Measurements from ENCODE around the gene FAF2.
"Not testable (repeated sequence)": the region's sequence is repeated elsewhere in the genome, so short reads cannot be mapped to it uniquely, and the experiment has no call there.

FAF2 gene, protein sequence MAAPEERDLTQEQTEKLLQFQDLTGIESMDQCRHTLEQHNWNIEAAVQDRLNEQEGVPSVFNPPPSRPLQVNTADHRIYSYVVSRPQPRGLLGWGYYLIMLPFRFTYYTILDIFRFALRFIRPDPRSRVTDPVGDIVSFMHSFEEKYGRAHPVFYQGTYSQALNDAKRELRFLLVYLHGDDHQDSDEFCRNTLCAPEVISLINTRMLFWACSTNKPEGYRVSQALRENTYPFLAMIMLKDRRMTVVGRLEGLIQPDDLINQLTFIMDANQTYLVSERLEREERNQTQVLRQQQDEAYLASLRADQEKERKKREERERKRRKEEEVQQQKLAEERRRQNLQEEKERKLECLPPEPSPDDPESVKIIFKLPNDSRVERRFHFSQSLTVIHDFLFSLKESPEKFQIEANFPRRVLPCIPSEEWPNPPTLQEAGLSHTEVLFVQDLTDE

DNA sequence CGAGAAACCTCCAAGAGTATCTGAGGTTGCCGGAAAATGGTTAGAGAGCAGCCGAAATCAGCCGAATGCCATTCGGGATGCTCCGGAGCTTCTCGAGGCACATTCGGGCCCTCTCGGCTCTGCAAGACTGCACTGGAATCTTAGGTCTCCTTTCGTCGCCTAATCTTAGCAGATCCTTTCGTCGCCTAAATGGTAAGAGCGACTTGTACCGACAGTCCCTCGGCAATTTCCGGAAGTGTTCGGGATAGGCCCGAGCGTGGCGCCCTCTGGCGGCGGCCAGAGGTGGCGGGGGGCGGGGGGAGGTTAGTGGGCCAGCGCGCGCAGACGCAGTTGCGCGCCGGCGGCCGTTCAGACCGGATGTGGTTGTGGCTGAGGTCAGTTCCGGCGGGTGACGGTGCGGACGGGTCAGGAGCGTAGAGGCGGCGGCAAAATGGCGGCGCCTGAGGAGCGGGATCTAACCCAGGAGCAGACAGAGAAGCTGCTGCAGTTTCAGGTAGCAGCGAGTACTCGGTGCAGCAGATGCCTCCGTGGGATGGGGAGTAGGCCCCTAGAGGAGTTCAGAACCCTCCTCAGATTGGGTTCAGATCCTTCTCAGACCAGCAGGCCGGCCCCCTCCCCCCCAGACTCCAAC is at the start of gene FAF2:
FAF2 (plus strand) TSS at position 408 of the 631 bp plus-strand sequence; CDS start at position 431, 23 bp downstream.
- Mint-ChIP-seq H3K4me1 (ENCODE audit: low read depth) (peaks cover 24% of the 10 kb centered on the region), H3K27ac (peak within 1 kb of the TSS; percentile 97), H3K36me3 (ENCODE audit: low read depth) (peaks cover 9% of the 10 kb centered on the region), H3K4me3 (peak within 1 kb of the TSS; percentile 100), H3K27me3 (ENCODE audit: low read depth) (peaks cover 4% of the 10 kb centered on the region), H3K9me3 (no peaks in the 10 kb centered on the region)

DNA sequence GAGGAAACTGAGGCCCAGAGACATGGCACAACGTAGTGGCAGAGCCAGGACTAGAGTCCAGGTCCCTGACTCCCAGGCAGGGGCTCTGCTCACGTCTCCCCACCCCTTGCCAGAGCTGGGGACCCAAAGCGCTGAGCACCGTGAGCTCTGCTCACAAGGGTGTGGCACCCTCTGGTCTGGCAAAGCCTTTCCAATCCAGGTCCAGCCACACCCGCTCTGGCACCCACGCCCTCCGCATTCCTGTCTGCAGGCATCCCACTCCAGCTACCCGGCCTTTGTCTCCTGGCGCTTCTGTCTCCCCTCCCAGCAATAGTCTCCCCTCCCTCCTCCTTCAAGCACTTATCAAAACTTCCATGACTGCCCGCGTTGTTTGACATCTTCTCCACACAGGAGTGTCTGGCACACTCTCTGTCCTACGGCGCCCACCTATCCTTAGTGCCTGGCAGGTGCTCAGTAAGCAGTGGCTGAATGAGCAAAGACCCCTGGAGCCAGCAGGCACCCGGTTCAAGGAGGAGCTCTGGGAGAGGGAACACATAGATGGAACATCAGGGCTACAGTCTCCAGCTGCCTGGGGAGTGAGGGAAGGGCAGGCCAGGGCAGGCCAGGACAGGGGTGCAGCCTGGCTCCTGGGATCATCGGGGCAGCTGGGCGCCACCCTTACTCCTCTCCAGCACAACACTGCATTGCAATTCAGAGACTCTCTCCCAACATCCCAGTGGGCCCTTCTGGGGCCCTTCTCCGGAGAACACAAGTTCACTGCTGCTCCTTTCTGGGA is 47.6 kb upstream of the FAF2 start:
- H3K27me3 Mint-ChIP-seq (ENCODE audit: low read depth): no peaks in the 10 kb centered on the region
- H3K27ac Mint-ChIP-seq: no peak overlapping the region
- peaks cover 2% of the 10 kb centered on the region for H3K4me1 Mint-ChIP-seq (ENCODE audit: low read depth)
- peaks cover 11% of the 10 kb centered on the region for H3K36me3 Mint-ChIP-seq (ENCODE audit: low read depth)
- H3K9me3 Mint-ChIP-seq: no peaks in the 10 kb centered on the region
- H3K4me3 Mint-ChIP-seq: no peak overlapping the region

DNA sequence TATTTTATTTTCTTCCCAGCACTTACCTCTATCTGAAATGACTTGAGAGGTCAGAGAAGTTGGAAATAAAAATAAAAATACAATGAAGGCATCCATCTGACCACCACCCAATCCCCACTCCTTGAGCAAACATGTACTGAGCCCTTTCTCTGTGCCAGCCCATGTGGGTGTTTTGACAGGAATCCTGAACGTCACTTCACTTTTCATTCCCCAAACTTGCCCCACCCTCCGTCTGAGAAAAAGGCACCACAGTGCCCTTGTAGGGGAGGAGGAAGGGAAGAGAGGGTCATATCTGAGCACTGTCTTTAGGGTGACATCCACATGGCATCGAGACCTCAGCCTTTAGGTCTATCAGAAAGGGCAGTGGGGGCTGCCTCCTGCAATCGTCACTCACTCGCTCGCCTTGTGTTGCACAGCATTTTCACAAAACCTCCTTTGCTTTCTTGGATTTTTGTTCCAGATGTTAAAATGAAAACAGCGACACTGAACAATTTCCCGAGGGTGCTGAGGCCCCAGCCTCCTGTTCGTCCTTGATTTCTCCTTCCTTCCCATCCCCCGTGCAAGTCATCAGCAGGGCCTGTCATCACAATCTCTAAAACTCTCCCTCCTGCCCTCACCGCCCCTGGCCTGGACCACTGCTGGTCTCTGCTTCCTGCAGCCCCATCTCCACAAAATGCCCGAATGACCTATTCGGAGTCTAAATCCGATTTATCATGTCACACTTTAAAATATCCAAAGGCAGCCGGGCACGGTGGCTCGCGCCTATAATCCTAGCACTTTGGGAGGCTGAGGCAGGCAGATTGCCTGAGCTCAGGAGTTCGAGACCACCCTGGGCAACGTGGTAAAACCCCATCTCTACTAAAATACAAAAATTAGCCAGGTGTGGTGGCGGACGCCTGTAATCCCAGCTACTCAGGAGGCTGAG is 46.6 kb upstream of the FAF2 start:
- Mint-ChIP-seq H3K4me1 (ENCODE audit: low read depth) (peaks cover 2% of the 10 kb centered on the region), H3K27ac (no peak overlapping the region), H3K9me3 (no peaks in the 10 kb centered on the region), H3K4me3 (no peak overlapping the region), H3K27me3 (ENCODE audit: low read depth) (no peaks in the 10 kb centered on the region), H3K36me3 (ENCODE audit: low read depth) (peaks cover 14% of the 10 kb centered on the region)

DNA sequence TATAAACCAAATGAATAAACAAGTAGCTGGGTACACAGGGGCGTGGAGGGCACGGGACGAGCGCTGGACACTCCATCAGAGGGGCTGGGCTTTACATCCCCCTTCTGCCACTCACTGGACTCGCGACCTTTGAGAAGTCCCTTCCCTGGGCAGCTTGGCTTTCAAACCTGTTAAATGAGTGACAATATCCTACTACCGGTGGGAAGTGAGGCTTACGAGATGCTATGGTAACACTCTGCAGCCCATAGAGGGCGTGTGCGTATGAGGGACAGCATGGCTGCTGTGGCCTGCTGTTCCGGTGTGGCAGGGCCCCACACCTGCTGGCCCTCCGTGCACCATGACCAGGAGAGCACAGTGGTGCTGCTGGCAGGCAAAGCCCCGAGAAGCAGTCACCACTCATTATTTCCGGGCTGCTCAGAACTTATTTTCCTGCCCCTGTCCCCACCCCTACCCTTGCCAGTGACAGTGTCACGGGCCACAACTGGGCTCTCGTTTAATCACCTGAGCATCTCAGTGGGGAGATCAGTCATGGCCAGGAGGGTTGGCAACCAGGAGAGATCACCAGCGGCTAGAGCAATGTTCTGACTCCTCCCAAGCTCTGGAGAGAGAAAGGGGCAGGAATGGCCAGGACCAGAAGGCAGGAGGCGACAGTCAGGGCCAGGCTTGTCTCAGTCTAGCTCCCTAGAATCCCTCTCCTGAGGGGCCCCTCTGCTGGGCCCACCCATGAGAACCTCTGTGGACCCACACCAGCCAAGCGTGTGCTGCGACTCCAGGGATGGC is 42.3 kb upstream of the FAF2 start:
- H3K27me3 Mint-ChIP-seq (ENCODE audit: low read depth): no peaks in the 10 kb centered on the region
- peaks cover 10% of the 10 kb centered on the region for H3K36me3 Mint-ChIP-seq (ENCODE audit: low read depth)
- peaks cover 2% of the 10 kb centered on the region for H3K4me1 Mint-ChIP-seq (ENCODE audit: low read depth)
- H3K27ac Mint-ChIP-seq: no peak overlapping the region
- H3K9me3 Mint-ChIP-seq: no peaks in the 10 kb centered on the region
- H3K4me3 Mint-ChIP-seq: no peak overlapping the region

DNA sequence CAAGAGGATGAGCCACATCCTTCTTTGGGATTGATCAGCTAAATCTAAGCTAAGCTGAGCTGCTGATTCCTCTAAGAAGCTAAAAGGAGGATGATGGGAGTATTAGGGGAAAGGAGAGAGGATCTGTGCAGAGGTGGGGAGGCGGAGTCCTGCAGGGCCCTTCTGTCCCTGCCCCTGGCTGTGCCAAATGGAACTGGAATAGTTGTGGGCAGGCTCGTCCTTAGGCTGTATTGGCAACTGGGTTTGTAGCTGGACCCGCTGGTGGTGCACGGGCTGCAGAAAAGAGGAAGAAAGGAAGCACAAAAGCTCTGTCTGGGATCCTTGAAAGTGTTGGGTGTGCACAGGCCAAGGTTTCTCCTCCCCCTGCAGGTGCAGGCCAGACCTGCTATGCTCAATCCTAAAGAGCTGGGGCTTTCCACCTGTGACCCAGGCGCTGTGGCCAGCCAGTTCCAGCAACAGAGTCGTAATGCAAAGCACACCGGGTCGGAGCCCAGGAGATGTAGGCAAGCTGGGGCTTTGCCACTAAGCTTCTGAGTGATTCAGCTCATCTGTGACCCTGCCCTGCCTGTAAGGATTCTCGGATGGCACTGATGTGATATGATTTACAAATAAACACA is 41.6 kb upstream of the FAF2 start:
- Mint-ChIP-seq H3K4me1 (ENCODE audit: low read depth) (peaks cover 8% of the 10 kb centered on the region), H3K9me3 (no peaks in the 10 kb centered on the region), H3K4me3 (no peak overlapping the region), H3K36me3 (ENCODE audit: low read depth) (peaks cover 11% of the 10 kb centered on the region), H3K27me3 (ENCODE audit: low read depth) (no peaks in the 10 kb centered on the region), H3K27ac (no peak overlapping the region)

DNA sequence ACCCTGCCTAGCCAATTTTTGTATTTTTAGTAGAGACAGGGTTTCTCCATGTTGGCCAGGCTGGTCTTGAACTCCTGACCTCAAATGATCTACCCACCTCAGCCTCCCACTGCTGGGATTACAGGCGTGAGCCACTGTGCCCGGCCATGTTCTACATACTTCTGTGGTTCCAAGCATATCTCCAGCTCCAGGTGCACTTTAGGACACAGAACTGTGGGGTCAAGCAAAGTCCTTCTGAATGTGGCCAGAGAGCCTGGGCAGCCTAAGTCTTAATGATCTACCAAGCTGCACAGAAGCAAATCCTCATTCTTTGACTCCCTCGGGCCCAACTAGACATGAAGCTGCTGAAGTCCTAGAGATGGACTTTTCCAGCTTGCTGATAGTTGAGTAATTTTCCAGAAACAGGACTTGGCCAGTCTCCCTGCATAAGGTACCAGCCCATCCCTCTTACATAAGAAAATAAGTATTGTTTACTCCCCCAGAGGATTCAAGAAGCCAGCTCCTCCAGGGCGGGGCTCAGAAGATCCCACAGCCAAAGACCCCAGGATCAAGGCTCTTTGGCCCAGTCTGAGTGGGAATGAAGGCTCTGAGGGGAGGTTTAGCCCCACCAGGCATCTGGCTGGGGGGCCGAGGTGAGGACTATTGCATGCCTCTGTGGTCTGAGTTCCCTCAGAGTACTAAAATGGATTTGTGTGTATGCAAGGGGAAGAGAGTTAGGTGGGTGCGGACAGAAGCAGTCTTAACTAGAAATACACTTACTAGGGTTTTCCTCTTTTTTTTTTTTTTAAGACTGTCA is 40.5 kb upstream of the FAF2 start:
- H3K4me1 Mint-ChIP-seq (ENCODE audit: low read depth): peaks cover 7% of the 10 kb centered on the region
- H3K27me3 Mint-ChIP-seq (ENCODE audit: low read depth): no peaks in the 10 kb centered on the region
- H3K4me3 Mint-ChIP-seq: no peak overlapping the region
- H3K36me3 Mint-ChIP-seq (ENCODE audit: low read depth): peaks cover 14% of the 10 kb centered on the region
- no peak overlapping the region for H3K27ac Mint-ChIP-seq
- no peaks in the 10 kb centered on the region for H3K9me3 Mint-ChIP-seq

DNA sequence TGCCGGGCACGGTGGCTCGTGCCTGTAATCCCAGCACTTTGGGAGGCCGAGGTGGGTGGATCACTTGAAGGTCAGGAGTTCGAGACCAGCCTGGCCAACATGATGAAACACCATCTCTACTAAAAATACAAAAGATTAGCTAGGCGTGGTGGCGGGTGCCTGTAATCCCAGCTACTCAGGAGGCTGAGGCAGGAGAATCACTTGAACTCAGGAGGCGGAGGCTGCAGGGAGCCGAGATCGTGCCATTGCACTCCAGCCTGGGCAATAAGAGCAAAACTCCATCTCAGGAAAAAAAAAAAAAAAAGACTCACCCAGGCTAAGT is 40.0 kb upstream of the FAF2 start:
- peaks cover 11% of the 10 kb centered on the region for H3K4me1 Mint-ChIP-seq (ENCODE audit: low read depth)
- H3K27me3 Mint-ChIP-seq (ENCODE audit: low read depth); H3K4me3 Mint-ChIP-seq; H3K9me3 Mint-ChIP-seq; H3K27ac Mint-ChIP-seq: not testable (repeated sequence)
- peaks cover 14% of the 10 kb centered on the region for H3K36me3 Mint-ChIP-seq (ENCODE audit: low read depth)

DNA sequence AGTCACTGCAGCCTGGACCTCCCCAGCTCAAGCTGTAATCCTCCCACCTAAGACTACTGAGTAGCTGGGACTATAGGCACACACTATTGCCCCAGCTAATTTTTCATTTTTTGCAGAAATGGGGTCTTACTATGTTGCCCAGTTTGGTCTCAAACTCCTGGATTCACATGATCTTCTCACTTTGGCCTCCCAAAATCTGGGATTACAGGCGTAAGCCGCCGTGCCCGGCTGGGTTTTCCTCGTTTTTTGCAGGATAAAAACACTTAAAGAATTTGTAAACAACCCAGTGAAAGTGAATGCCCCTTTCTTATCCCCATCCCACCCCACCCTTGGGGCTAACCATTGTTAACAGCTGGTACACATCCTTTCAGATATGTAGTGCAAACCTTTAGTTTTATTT is 39.6 kb upstream of the FAF2 start:
- Mint-ChIP-seq H3K4me1 (ENCODE audit: low read depth) (peaks cover 12% of the 10 kb centered on the region), H3K9me3 (no peaks in the 10 kb centered on the region), H3K27ac (no peak overlapping the region), H3K36me3 (ENCODE audit: low read depth) (peaks cover 14% of the 10 kb centered on the region), H3K27me3 (ENCODE audit: low read depth) (no peaks in the 10 kb centered on the region), H3K4me3 (no peak overlapping the region)

DNA sequence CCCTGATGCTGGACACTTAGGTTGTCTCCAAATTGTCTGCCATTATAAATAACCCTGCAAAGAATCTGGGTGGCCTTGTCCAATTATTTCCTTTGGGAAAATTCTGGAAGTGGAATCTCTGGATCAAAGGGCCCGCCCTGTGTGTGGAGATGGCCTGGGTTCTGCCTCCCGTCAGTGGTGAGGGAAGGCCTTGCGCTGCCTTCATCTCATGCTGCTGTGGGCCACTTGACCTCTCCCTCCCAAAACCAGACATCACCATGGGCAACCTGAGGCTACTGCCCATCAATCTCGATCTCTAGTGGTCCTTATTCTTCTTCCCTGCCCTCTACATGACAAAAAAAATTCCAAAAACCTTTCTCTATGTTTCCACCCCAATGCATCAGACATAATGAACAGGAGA is 38.4 kb upstream of the FAF2 start:
- no peak overlapping the region for H3K27ac Mint-ChIP-seq
- H3K9me3 Mint-ChIP-seq: no peaks in the 10 kb centered on the region

DNA sequence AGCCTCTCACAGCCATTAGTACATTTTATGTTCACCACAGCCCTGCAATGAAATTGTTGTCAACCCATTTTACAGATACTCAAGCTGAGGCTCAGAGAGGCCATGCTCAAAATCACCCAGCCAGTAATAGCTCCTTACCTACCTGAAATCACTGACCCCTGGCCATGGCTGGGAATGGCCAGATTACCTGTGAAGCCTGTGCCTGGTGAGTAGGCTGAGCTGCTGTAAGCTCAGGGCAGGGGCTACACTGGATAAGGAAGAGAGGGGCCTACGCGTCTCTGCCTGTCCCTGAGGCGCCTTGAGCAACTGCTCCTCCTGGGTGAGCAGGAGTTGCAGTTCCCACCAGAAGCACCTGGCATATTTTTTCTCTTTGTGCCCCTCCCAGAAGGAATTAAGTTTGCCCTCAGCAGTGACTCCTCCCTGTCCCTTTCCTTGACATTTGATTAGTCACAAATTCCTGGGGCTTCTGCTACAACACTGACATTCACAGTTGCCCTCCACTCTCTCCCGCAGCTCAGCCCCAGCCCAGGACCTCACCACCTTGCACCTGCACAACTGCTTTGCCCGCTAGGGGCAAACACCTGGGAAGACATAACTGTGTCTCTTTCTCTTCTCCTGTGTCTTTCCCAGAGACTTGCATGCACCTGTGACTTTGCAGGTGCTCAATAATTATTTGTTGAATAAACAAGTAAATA is 37.6 kb upstream of the FAF2 start:
- Mint-ChIP-seq H3K9me3 (no peaks in the 10 kb centered on the region), H3K4me3 (no peak overlapping the region), H3K36me3 (ENCODE audit: low read depth) (peaks cover 14% of the 10 kb centered on the region), H3K27me3 (ENCODE audit: low read depth) (no peaks in the 10 kb centered on the region), H3K4me1 (ENCODE audit: low read depth) (peaks cover 29% of the 10 kb centered on the region), H3K27ac (no peak overlapping the region)

More for the DNA sequence above, 38.4 kb upstream of the FAF2 start:
- peaks cover 21% of the 10 kb centered on the region for H3K4me1 Mint-ChIP-seq (ENCODE audit: low read depth)
- H3K4me3 Mint-ChIP-seq: no peak overlapping the region
- no peaks in the 10 kb centered on the region for H3K27me3 Mint-ChIP-seq (ENCODE audit: low read depth)
- peaks cover 14% of the 10 kb centered on the region for H3K36me3 Mint-ChIP-seq (ENCODE audit: low read depth)

DNA sequence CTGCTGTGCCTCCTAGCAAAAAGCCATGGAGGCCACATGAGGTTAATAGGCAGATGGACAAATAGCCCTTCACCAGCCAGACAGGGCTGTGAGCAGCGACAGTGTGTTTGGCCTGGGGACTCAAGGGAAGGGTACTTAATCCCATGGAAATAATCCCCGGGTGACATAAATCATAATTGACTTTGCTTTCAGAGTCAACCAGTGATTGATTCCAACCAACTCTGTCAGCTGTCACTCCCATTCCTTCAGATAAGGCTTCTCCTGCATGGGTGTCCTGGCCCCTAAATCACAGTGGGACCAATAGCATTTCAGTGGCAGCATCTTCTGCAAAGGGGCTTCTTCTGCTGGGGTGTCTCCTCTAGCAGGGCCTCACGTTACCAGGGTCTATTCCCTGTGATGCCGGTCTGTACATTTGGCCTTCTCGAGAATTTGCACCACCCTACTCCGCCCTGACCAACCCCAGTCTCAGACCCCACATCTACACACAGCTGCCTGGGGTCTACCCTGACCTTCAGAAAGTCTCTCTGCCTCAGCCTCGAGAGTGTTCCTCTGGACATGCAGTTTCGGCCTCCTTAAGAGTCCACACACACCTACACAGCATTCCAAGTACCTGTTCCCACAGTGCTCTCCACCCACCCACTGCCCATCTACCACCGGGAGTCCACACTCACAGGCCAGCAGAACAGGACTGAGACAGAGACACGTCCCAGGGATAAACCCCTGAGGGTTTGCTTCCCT is 35.5 kb upstream of the FAF2 start:
- Mint-ChIP-seq H3K27me3 (ENCODE audit: low read depth) (no peaks in the 10 kb centered on the region), H3K36me3 (ENCODE audit: low read depth) (peaks cover 9% of the 10 kb centered on the region), H3K9me3 (no peaks in the 10 kb centered on the region), H3K4me3 (no peak overlapping the region), H3K4me1 (ENCODE audit: low read depth) (peaks cover 36% of the 10 kb centered on the region), H3K27ac (no peak overlapping the region)

DNA sequence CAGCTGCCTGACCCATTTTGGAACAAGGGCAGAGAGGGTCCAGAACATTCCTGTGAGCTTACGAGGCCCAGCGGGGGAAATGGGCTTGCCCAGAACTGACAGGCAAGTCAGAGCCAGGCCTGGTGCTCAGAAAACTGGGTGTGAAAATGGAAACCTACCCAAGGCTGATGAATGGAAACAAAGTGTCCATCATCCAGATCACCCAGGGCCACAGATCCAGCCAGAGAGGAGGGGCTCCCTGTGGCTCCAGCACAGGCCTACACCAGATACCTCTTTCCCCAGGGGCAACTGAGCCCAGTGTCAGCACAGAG is 35.0 kb upstream of the FAF2 start:
- Mint-ChIP-seq H3K4me3 (no peak overlapping the region), H3K4me1 (ENCODE audit: low read depth) (peaks cover 36% of the 10 kb centered on the region), H3K9me3 (no peaks in the 10 kb centered on the region), H3K27me3 (ENCODE audit: low read depth) (peaks cover 2% of the 10 kb centered on the region), H3K27ac (no peak overlapping the region), H3K36me3 (ENCODE audit: low read depth) (peaks cover 9% of the 10 kb centered on the region)

All from T-helper 1 cell treated with Interleukin-12 subunit alpha and Interleukin-12 subunit beta and Interleukin-4 antibody, amounts not matched to agents 30 μg/mL and 1 μg/mL, for 36 hours (primary cell).